HepG2 (cell line): ENCODE measurements around the gene MSTO1. TPM values are rescaled to one million over a fixed set of nuclear protein-coding genes. Genes with fewer than 3 reads are reported as not detected.

ENCODE experiments used
- CREBL2 ChIP-seq: sonication (generic); formaldehyde crosslinking; IDR thresholded peaks from 2 replicates; pipeline ENCODE4 v1.8.1; 2023; ENCODE audit warnings: missing genetic modification reagents, mild to moderate bottlenecking, borderline replicate concordance
- FOSL2 ChIP-seq: sonication (generic); formaldehyde crosslinking; IDR thresholded peaks from 2 replicates; pipeline ENCODE4 v1.4.0; 2020; ENCODE audit warnings: missing genetic modification reagents
- FOXA3 ChIP-seq: IDR thresholded peaks from 2 replicates; pipeline ENCODE4 v1.6.1; 2016; ENCODE audit warnings: missing genetic modification reagents, missing compliant biosample characterization
- FOXP4 ChIP-seq: sonication (generic); formaldehyde crosslinking; IDR thresholded peaks from 2 replicates; pipeline ENCODE4 v1.4.0; 2020; ENCODE audit warnings: missing genetic modification reagents
- GATAD1 ChIP-seq: IDR thresholded peaks from 2 replicates; pipeline ENCODE4 v1.6.1; 2016; ENCODE audit warnings: missing genetic modification reagents, missing compliant biosample characterization
- HINFP ChIP-seq: sonication (generic); formaldehyde crosslinking; IDR thresholded peaks from 2 replicates; pipeline ENCODE4 v1.4.0; 2020; ENCODE audit warnings: low read depth, mild to moderate bottlenecking, missing genetic modification reagents
- MAX ChIP-seq: IDR thresholded peaks from 2 replicates; pipeline ENCODE4 v1.6.1; 2012; ENCODE audit warnings: inconsistent platforms
- NR2C2 ChIP-seq: sonication (generic); formaldehyde crosslinking; IDR thresholded peaks from 2 replicates; pipeline ENCODE4 v1.4.0; 2020; ENCODE audit warnings: missing genetic modification reagents, mild to moderate bottlenecking, moderate library complexity, borderline replicate concordance
- PBX2 ChIP-seq: IDR thresholded peaks from 2 replicates; pipeline ENCODE4 v1.6.1; 2016; ENCODE audit warnings: control low read depth
- POLR2A ChIP-seq, 2 experiments: IDR thresholded peaks; 2 replicates each; pipeline ENCODE4 v1.6.1; 2011; ENCODE audit warnings: low read depth in 2 of 2, low read length in 2 of 2, mild to moderate bottlenecking in 1 of 2, moderate library complexity in 1 of 2; ENCODE audit not compliant: insufficient read depth in 1 of 2
- POLR2AphosphoS5 ChIP-seq: IDR thresholded peaks from 2 replicates; pipeline ENCODE4 v1.6.1; 2012; ENCODE audit warnings: low read depth, low read length
- RBFOX2 ChIP-seq: fragments of 200-400 bp; formaldehyde crosslinking; IDR thresholded peaks from 2 replicates; pipeline ENCODE4 v1.6.1; 2017; ENCODE audit warnings: low read depth, mild to moderate bottlenecking, low read length
- RXRA ChIP-seq: sonication (generic); formaldehyde crosslinking; IDR thresholded peaks from 2 replicates; pipeline ENCODE4 v1.5.1; 2020; ENCODE audit warnings: missing genetic modification reagents
- SALL1 ChIP-seq: sonication (generic); formaldehyde crosslinking; IDR thresholded peaks from 2 replicates; pipeline ENCODE4 v1.8.0; 2022; ENCODE audit warnings: mild to moderate bottlenecking, missing genetic modification reagents
- SALL2 ChIP-seq: sonication (generic); formaldehyde crosslinking; IDR thresholded peaks from 2 replicates; pipeline ENCODE4 v1.8.1; 2023; ENCODE audit warnings: mild to moderate bottlenecking, missing genetic modification reagents, inconsistent platforms
- TCF12 ChIP-seq, 2 experiments: fragments of 450-650 bp in 1 of 2; sonication (generic) in 1 of 2; formaldehyde crosslinking in 1 of 2; IDR thresholded peaks; 2 replicates each; pipeline versions ENCODE4 v1.6.1 to v1.8.0; 2017 to 2022; ENCODE audit warnings: antibody characterized with exemption in 1 of 2, mild to moderate bottlenecking in 1 of 2, missing genetic modification reagents in 1 of 2, moderate library complexity in 1 of 2
- TEF ChIP-seq: sonication (generic); formaldehyde crosslinking; IDR thresholded peaks from 2 replicates; pipeline ENCODE4 v1.5.0; 2020; ENCODE audit warnings: missing genetic modification reagents
- TIGD3 ChIP-seq: sonication (generic); formaldehyde crosslinking; IDR thresholded peaks from 2 replicates; pipeline ENCODE4 v1.5.1; 2020; ENCODE audit warnings: mild to moderate bottlenecking, missing genetic modification reagents, borderline replicate concordance
- ZFP82 ChIP-seq: sonication (generic); formaldehyde crosslinking; IDR thresholded peaks from 2 replicates; pipeline ENCODE4 v1.5.1; 2020; ENCODE audit warnings: mild to moderate bottlenecking, missing genetic modification reagents, borderline replicate concordance
- ZNF143 ChIP-seq: sonication (generic); formaldehyde crosslinking; IDR thresholded peaks from 2 replicates; pipeline ENCODE4 v1.4.0; 2020; ENCODE audit warnings: missing genetic modification reagents
- ZNF576 ChIP-seq: sonication (generic); formaldehyde crosslinking; IDR thresholded peaks from 2 replicates; pipeline ENCODE4 v1.4.0; 2020; ENCODE audit warnings: mild to moderate bottlenecking, missing genetic modification reagents
- ZNF792 ChIP-seq: IDR thresholded peaks from 2 replicates; pipeline ENCODE4 v1.6.1; 2016
- polyA plus RNA-seq, 8 experiments: library from polyadenylated mRNA; depleted of rRNA in 3 of 8; stranded (reverse) in 7 of 8; unstranded in 1 of 8; fragments of >200 nt; fragmentation: Illumina TruSeq in 4 of 8; extraction: Trizol in 4 of 8; gene quantifications; 2 replicates each; pipeline versions ENCODE4 v1.2.1 to v1.2.3, GENCODE V29; 2011 to 2016; ENCODE audit warnings: low read depth in 4 of 8, missing spikeins in 1 of 8, mixed read lengths in 1 of 8; ENCODE audit not compliant: insufficient read depth in 1 of 8
- total RNA-seq, 5 experiments: library from RNA; depleted of rRNA; stranded (reverse); fragments of >200 nt; fragmentation: Illumina TruSeq; extraction: Trizol; gene quantifications; 2 replicates each; pipeline ENCODE4 v1.2.3, GENCODE V29; 2016; ENCODE audit warnings: low read depth in 1 of 5

MSTO1 gene
- total and polyA plus RNA-seq, 2 of the 13 experiments (the other 11 are each of a cell fraction or from before 2014, with no cell fraction given): 19.1 to 25.3 TPM

GRCh38 chr1:155562581-155563376 is 47.2 kb upstream of the MSTO1 start, which contains the start of gene ASH1L (continued):
- TF ChIP-seq CREBL2 (CRISPR knock-in tag): peak; percentile 84; the same call in 1 of the 2 replicates
- TF ChIP-seq SALL1 (CRISPR knock-in tag): peak; percentile 86
- peak; percentile 84 for TF ChIP-seq ZNF143 (CRISPR knock-in tag)
- peak; percentile 78; the same call in 1 of the 2 replicates for TF ChIP-seq NR2C2 (CRISPR knock-in tag)
- TF ChIP-seq TEF (CRISPR knock-in tag): 0 out of 2 replicates have a peak, but pooled peaks have one; percentile 16
- TF ChIP-seq TIGD3 (CRISPR knock-in tag): 0 out of 2 replicates have a peak, but pooled peaks have one; percentile 0
- peak; percentile 77 for TF ChIP-seq RBFOX2
- TF ChIP-seq HINFP: peak; percentile 37
- peak; percentile 49 for TF ChIP-seq FOXA3 (CRISPR knock-in tag)
- peak; percentile 98 for TF ChIP-seq ZFP82
- peak; percentile 85 for TF ChIP-seq POLR2AphosphoS5
- TF ChIP-seq FOXP4 (CRISPR knock-in tag): peak; percentile 23
- TF ChIP-seq GATAD1 (CRISPR knock-in tag): peak; percentile 83
- TF ChIP-seq ZNF576 (CRISPR knock-in tag): no peak
- TF ChIP-seq SALL2 (CRISPR knock-in tag): peak; percentile 93
- TF ChIP-seq PBX2: no peak
- TF ChIP-seq RXRA (CRISPR knock-in tag): 0 out of 2 replicates have a peak, but pooled peaks have one; percentile 58
- TF ChIP-seq MAX: peak; percentile 66
- peak; percentile 48 for TF ChIP-seq FOSL2
- no peak for TF ChIP-seq TCF12 (IDR thresholded peaks at IDR 0.05)
- TF ChIP-seq TCF12 (CRISPR knock-in tag; IDR thresholded peaks at IDR 0.05): peak; percentile 47; the same call in 1 of the 2 replicates
- TF ChIP-seq ZNF792 (CRISPR knock-in tag): peak; percentile 22; the same call in 1 of the 2 replicates
- TF ChIP-seq POLR2A (IDR thresholded peaks at IDR 0.05; ENCODE audit: insufficient read depth in 1 of 2, low read depth in 2 of 2, low read length in 2 of 2): peak; percentile 95 to 96
